ENCODE data around the gene NCAPG2.

DNA sequence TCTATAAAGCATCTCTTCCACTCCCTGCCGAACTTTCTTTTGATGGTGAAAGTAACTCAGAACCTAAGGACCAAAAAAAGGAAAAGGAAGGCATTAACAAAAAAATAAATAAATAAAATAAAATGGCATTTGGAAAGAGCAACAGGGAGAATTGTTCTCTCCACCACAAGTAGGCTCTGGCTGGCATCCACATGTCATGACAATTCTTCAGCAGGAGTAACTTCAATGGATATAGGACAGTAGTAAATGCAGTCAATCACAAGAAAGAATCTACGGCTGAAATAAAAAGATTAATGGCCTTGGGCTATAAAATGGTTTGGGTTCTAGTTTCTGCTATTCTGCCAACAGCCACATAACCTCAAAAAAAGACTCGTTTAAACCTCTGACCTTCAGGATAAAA, 23.9 kb downstream of the NCAPG2 start:
- TF ChIP-seq, protein P1, sequence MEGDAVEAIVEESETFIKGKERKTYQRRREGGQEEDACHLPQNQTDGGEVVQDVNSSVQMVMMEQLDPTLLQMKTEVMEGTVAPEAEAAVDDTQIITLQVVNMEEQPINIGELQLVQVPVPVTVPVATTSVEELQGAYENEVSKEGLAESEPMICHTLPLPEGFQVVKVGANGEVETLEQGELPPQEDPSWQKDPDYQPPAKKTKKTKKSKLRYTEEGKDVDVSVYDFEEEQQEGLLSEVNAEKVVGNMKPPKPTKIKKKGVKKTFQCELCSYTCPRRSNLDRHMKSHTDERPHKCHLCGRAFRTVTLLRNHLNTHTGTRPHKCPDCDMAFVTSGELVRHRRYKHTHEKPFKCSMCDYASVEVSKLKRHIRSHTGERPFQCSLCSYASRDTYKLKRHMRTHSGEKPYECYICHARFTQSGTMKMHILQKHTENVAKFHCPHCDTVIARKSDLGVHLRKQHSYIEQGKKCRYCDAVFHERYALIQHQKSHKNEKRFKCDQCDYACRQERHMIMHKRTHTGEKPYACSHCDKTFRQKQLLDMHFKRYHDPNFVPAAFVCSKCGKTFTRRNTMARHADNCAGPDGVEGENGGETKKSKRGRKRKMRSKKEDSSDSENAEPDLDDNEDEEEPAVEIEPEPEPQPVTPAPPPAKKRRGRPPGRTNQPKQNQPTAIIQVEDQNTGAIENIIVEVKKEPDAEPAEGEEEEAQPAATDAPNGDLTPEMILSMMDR (IDR thresholded peaks at IDR 0.05): no peak
- no peak for TF ChIP-seq POLR2A (IDR thresholded peaks at IDR 0.05)

All from body of pancreas (tissue), 4 donors.